GM12878 (cell line): ENCODE data around the gene DMXL1. TPM values are rescaled to one million over a fixed set of nuclear protein-coding genes. Genes with fewer than 3 reads are reported as not detected.
"Not testable (repeated sequence)": the region's sequence is repeated elsewhere in the genome, so short reads cannot be mapped to it uniquely, and the experiment has no call there.

Source experiments
- ATAC-seq: fragments of 200-7000 bp; cut with Tn5 transposase; 3 replicates; pipeline ENCODE4 v1.9.1; 2020; ENCODE audit warnings: mild to moderate bottlenecking, moderate library complexity
- BruUV-seq: library from RNA; stranded (reverse); fragments of 400-500 nt; replicated peaks from 2 replicates; lab custom pipeline; 2021; lab: Mats Ljungman, UMichigan
- CTCF ChIA-PET: fragments of 300-600 bp; sonication (Branson Sonifier 250); formaldehyde crosslinking; extraction: SDS; loops from one replicate; lab custom pipeline; 2021; ENCODE audit warnings: inconsistent platforms; lab: Yijun Ruan, JAX
- POLR2A ChIA-PET: fragments of 350-600 bp; formaldehyde crosslinking; extraction: SDS; loops from one replicate; lab custom pipeline; 2021; ENCODE audit warnings: inconsistent platforms; lab: Charles Lee
- RAD21 ChIA-PET: fragments of 300-600 bp; sonication (Branson Sonifier 250); formaldehyde crosslinking; loops from one replicate; lab custom pipeline; 2023; ENCODE audit warnings: antibody characterized with exemption; ENCODE audit not compliant: unreplicated experiment; lab: Charles Lee
- SMC1A ChIA-PET: fragments of 300-600 bp; sonication (Branson Sonifier 250); formaldehyde crosslinking; loops from one replicate; lab custom pipeline; 2023; ENCODE audit not compliant: unreplicated experiment, uncharacterized antibody; lab: Charles Lee
- DNase-seq: peaks from one replicate; pipeline ENCODE4 v3.0.0-alpha.2; 2011; ENCODE audit warnings: low read depth, low spot score
- FAIRE-seq: peaks from 3 replicates; lab custom pipeline; 2011; peaks lifted over from hg19 to GRCh38; lab: Jason Lieb, UNC
- H2AFZ ChIP-seq: 2 replicates; pipeline ENCODE4 v1.6.0; 2011; ENCODE audit warnings: low read depth, low read length, control low read depth; ENCODE audit not compliant: control insufficient read depth
- H3K27ac ChIP-seq: 2 replicates; pipeline ENCODE4 v1.5.1; 2011; ENCODE audit warnings: control low read depth; ENCODE audit not compliant: control insufficient read depth, insufficient read depth
- H3K27me3 ChIP-seq, 2 experiments: replicated peaks in 1 of 2; 2 replicates each; pipeline versions ENCODE4 v1.6.0 to v1.6.1; 2011; ENCODE audit warnings: low read length in 1 of 2; ENCODE audit not compliant: control insufficient read depth in 2 of 2, insufficient read depth in 2 of 2
- H3K36me3 ChIP-seq, 2 experiments: 2 replicates each; pipeline ENCODE4 v1.5.1; 2011; ENCODE audit warnings: low read length in 1 of 2; ENCODE audit not compliant: control insufficient read depth in 2 of 2, insufficient read depth in 2 of 2
- H3K4me1 ChIP-seq: 2 replicates; pipeline ENCODE4 v1.6.1; 2011; ENCODE audit warnings: mild to moderate bottlenecking, low read length, moderate library complexity, mixed read lengths; ENCODE audit not compliant: control insufficient read depth, insufficient read depth
- H3K4me2 ChIP-seq: 2 replicates; pipeline ENCODE4 v1.6.0; 2011; ENCODE audit warnings: control low read depth; ENCODE audit not compliant: control insufficient read depth, insufficient read depth
- H3K4me3 ChIP-seq: fragments of 200-600 bp; sonication (generic); 2 replicates; pipeline ENCODE4 v1.5.1; 2016
- H3K79me2 ChIP-seq: 2 replicates; pipeline ENCODE4 v1.6.0; 2011; ENCODE audit warnings: low read length; ENCODE audit not compliant: control insufficient read depth, insufficient read depth
- H3K9ac ChIP-seq: 2 replicates; pipeline ENCODE4 v1.8.0; 2011; ENCODE audit warnings: low read length, control low read depth, mixed read lengths; ENCODE audit not compliant: control insufficient read depth, insufficient read depth
- H3K9me3 ChIP-seq: replicated peaks from 3 replicates; pipeline ENCODE4 v1.5.1; 2011; ENCODE audit warnings: mild to moderate bottlenecking, low read length; ENCODE audit not compliant: control insufficient read depth, insufficient read depth
- H4K20me1 ChIP-seq: 2 replicates; pipeline ENCODE4 v1.6.0; 2011; ENCODE audit not compliant: control insufficient read depth, insufficient read depth
- HDGF ChIP-seq: fragments of 450-650 bp; IDR thresholded peaks from 2 replicates; pipeline ENCODE4 v1.6.1; 2016; ENCODE audit warnings: antibody characterized with exemption
- MLLT1 ChIP-seq: fragments of 450-650 bp; IDR thresholded peaks from 2 replicates; pipeline ENCODE4 v1.6.1; 2016; ENCODE audit warnings: mild to moderate bottlenecking
- NBN ChIP-seq: fragments of 450-650 bp; IDR thresholded peaks from 2 replicates; pipeline ENCODE4 v1.6.1; 2016
- RB1 ChIP-seq: fragments of 450-650 bp; formaldehyde crosslinking; IDR thresholded peaks from 2 replicates; pipeline ENCODE4 v1.6.1; 2017; ENCODE audit warnings: mild to moderate bottlenecking, borderline replicate concordance
- SMARCA5 ChIP-seq: fragments of 450-650 bp; IDR thresholded peaks from 2 replicates; pipeline ENCODE4 v1.6.1; 2017; ENCODE audit warnings: mild to moderate bottlenecking
- ZBTB33 ChIP-seq: fragments of 450-650 bp; IDR thresholded peaks from 2 replicates; pipeline ENCODE4 v1.6.1; 2017; ENCODE audit warnings: mild to moderate bottlenecking
- WGBS: methylation state at CpG from one replicate; pipeline ENCODE4 v1.1.6; 2016; ENCODE audit warnings: low lambda C conversion rate; ENCODE audit not compliant: insufficient replicate concordance, insufficient coverage; ENCODE audit errors: missing lambda C conversion rate; 5-methylcytosine and 5-hydroxymethylcytosine counted together
- in situ Hi-C: fragments of 300-500 bp; cut with MboI; formaldehyde crosslinking; loops from 9 replicates; pipeline ENCODE4 v1.14.3; 2018; ENCODE audit warnings: mixed read lengths
- intact Hi-C: fragments of 100-400 bp; cut with micrococcal nuclease; formaldehyde crosslinking; loops from one replicate; pipeline ENCODE4 v1.14.2; 2022; ENCODE audit not compliant: unreplicated experiment
- polyA plus RNA-seq, 11 experiments: library from polyadenylated mRNA; depleted of rRNA in 4 of 11; unstranded in 6 of 11; stranded (reverse) in 5 of 11; fragments of >200 nt; fragmentation: Nextera tagmentation in 4 of 11; fragmentation: Illumina TruSeq in 1 of 11; extraction: Ambion mirVana in 4 of 11; extraction: Trizol in 1 of 11; gene quantifications; 1 replicate in 1 of 11; 2 replicates in 10 of 11; pipeline versions ENCODE4 v1.2.1 to v1.2.3, GENCODE V29; 2011 to 2016; ENCODE audit warnings: inconsistent platforms in 2 of 11, missing spikeins in 2 of 11, low read depth in 1 of 11
- total RNA-seq, 4 experiments: library from RNA; depleted of rRNA in 3 of 4; stranded (reverse); fragments of >200 nt in 3 of 4; fragmentation: Illumina TruSeq in 1 of 4; extraction: Trizol in 1 of 4; gene quantifications; 2 replicates each; pipeline versions ENCODE4 v1.2.1 to v1.2.3, GENCODE V29; 2013 to 2021

DMXL1 gene
- total and polyA plus RNA-seq, 10 of the 15 experiments (the other 5 are each of a cell fraction or from before 2014, with no cell fraction given), result 9.1 to 67.7 (median 34.1) TPM

- RAD21 ChIA-PET, result interaction anchor here (0.7 to 1.9 kb wide), 11 partner anchors 41 to 338 kb away, joined by 3 to 9 read pairs (median 4); no protein-coding TSS in a partner anchor
- CTCF ChIA-PET, result interaction anchor here (0.6 to 2.4 kb wide), 8 partner anchors 8 to 338 kb away, joined by 3 to 15 read pairs (median 3); partner anchors contain the start of gene DTWD2
- not testable (repeated sequence) for H4K20me1 ChIP-seq, FAIRE-seq, DNase-seq, H3K36me3 ChIP-seq
- BruUV-seq, result TSS peak; percentile 62
- SMC1A ChIA-PET, result interaction anchor here (0.6 to 3.2 kb wide), 17 partner anchors 9 to 338 kb away, joined by 3 to 14 read pairs (median 5); no protein-coding TSS in a partner anchor
- TF ChIP-seq SMARCA5 (0 out of 2 replicates have a peak, but pooled peaks have one; percentile 5), MLLT1 (peak; percentile 99), RB1 (peak; percentile 20; the same call in 1 of the 2 replicates), ZBTB33 (peak; percentile 44; the same call in 1 of the 2 replicates), NBN (0 out of 2 replicates have a peak, but pooled peaks have one; percentile 37), HDGF (peak; percentile 81)
- TF ChIP-seq, all 136 proteins: peak for 6; not testable (repeated sequence) for 130
- ATAC-seq, H3K9me3 ChIP-seq, H3K27me3 ChIP-seq, in situ Hi-C loops, H3K4me1 ChIP-seq, H2AFZ ChIP-seq: not testable (repeated sequence)
- H3K79me2 ChIP-seq, result peaks cover 79% of the 10 kb centered on the region
- intact Hi-C loops, result loop anchor here (1.0 to 10.0 kb wide), 7 partner anchors 43 to 349 kb away; partner anchors contain the start of gene TNFAIP8
- POLR2A ChIA-PET, result interaction anchor here (0.6 to 1.4 kb wide), 7 partner anchors 9 to 296 kb away, joined by 3 to 4 read pairs (median 4); no protein-coding TSS in a partner anchor
- WGBS, result 39% methylated on average over 9 of the region's 9 CpGs
- H3K27ac ChIP-seq, result peak overlapping the region; percentile 91
- H3K4me2 ChIP-seq, result peak overlapping the region; percentile 95
- H3K9ac ChIP-seq, result peak overlapping the region; percentile 96
- H3K4me3 ChIP-seq, result peak overlapping the region; percentile 79
Observed at GRCh38 chr5:119073746-119074337, 3.0 kb downstream of the DMXL1 start.
